Peyer's patch (tissue), 4 donors: Measurements from ENCODE around the gene CACNB2.

ENCODE experiments used
- CTCF ChIP-seq, 6 experiments: fragments of 450-650 bp in 4 of 6; fragments of 200-600 bp in 2 of 6; sonication (generic) in 1 of 6; IDR thresholded peaks; one replicate each; pipeline ENCODE4 v1.5.1; 2017 to 2019; ENCODE audit warnings: antibody characterized with exemption in 6 of 6, mild to moderate bottlenecking in 3 of 6, moderate library complexity in 1 of 6
- POLR2A ChIP-seq, 2 donors: fragments of 450-650 bp; IDR thresholded peaks; one replicate each; pipeline ENCODE4 v1.5.1; 2017; ENCODE audit warnings: antibody characterized with exemption in 2 of 2, mild to moderate bottlenecking in 2 of 2, moderate library complexity in 2 of 2

- TF ChIP-seq POLR2A (IDR thresholded peaks at IDR 0.05) (no peak), CTCF (IDR thresholded peaks at IDR 0.05) (no peak)
Measured at GRCh38 chr10:18500576-18500975, 360.4 kb downstream of the CACNB2 start.
